ENCODE results near the gene TM2D3. TPM values are rescaled to one million over a fixed set of nuclear protein-coding genes. Genes with fewer than 3 reads are reported as not detected.
A peak's percentile ranks its signal among the peaks of the same experiment; 100 is the strongest.

Gene TM2D3
- total RNA-seq, 4 donors from 2014 or later = 35.5 to 50.5 (median 40.5) TPM

DNA sequence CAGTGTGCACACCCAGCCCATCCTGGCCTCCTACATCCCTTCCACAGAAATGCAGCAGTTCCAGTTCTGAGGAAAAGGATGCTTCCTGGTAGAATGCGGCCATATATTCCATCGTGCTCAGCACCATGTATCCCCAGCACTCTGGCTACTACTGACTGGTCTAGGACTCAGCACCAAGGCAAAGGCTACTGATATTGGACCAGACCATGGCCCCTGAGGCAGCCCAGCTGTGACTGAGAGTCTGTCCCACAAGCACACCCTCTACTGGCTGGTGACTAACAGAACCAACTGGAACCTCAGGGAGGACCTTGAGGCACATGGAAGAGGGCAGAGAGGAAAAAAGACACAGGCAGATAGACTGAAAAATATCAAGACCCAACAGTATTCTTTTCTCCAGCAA, 42.1 kb upstream of the TM2D3 start:
- peak; percentile 91 for DNase-seq (ENCODE audit: extremely low spot score)
- H3K36me3 ChIP-seq = peaks cover 22 to 93% (median 65%) of the 10 kb centered on the region in 4 donors
- WGBS = 93% methylated on average over 2 of the region's 2 CpGs
- no peaks in the 10 kb centered on the region for H3K9me3 ChIP-seq
- intact Hi-C loops (cut with DNase I) = no loop called here
- TF ChIP-seq POLR2AphosphoS5 (IDR thresholded peaks at IDR 0.05) (no peak), EP300 (IDR thresholded peaks at IDR 0.05) (no peak), POLR2A (IDR thresholded peaks at IDR 0.05; ENCODE audit: low read depth) (no peak)
- TF ChIP-seq, protein P1, sequence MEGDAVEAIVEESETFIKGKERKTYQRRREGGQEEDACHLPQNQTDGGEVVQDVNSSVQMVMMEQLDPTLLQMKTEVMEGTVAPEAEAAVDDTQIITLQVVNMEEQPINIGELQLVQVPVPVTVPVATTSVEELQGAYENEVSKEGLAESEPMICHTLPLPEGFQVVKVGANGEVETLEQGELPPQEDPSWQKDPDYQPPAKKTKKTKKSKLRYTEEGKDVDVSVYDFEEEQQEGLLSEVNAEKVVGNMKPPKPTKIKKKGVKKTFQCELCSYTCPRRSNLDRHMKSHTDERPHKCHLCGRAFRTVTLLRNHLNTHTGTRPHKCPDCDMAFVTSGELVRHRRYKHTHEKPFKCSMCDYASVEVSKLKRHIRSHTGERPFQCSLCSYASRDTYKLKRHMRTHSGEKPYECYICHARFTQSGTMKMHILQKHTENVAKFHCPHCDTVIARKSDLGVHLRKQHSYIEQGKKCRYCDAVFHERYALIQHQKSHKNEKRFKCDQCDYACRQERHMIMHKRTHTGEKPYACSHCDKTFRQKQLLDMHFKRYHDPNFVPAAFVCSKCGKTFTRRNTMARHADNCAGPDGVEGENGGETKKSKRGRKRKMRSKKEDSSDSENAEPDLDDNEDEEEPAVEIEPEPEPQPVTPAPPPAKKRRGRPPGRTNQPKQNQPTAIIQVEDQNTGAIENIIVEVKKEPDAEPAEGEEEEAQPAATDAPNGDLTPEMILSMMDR (IDR thresholded peaks at IDR 0.05) = no peak
- H3K4me1 ChIP-seq = no peaks in the 10 kb centered on the region
- no peak overlapping the region for H3K4me3 ChIP-seq
- H3K27ac ChIP-seq (replicated peaks in 1 of 4) = no peak overlapping the region
- H3K27me3 ChIP-seq = no peaks in the 10 kb centered on the region

- Histone ChIP-seq H3K4me3 (no peak overlapping the region), H3K9me3 (no peaks in the 10 kb centered on the region), H3K27me3 (no peaks in the 10 kb centered on the region), H3K36me3 (peaks cover 19 to 81% (median 52%) of the 10 kb centered on the region in 4 donors), H3K27ac (replicated peaks in 1 of 4) (no peak overlapping the region), H3K4me1 (no peaks in the 10 kb centered on the region)
- intact Hi-C loops (cut with DNase I) = no loop called here
- WGBS = 92% methylated on average over 4 of the region's 4 CpGs
- TF ChIP-seq, protein P1 (IDR thresholded peaks at IDR 0.05) = no peak
- TF ChIP-seq POLR2A (IDR thresholded peaks at IDR 0.05; ENCODE audit: low read depth) (no peak), EP300 (IDR thresholded peaks at IDR 0.05) (no peak), POLR2AphosphoS5 (IDR thresholded peaks at IDR 0.05) (no peak)
- DNase-seq (ENCODE audit: extremely low spot score) = peak; percentile 50
Observed at GRCh38 chr15:101692801-101693598, 40.8 kb upstream of the TM2D3 start.

DNA sequence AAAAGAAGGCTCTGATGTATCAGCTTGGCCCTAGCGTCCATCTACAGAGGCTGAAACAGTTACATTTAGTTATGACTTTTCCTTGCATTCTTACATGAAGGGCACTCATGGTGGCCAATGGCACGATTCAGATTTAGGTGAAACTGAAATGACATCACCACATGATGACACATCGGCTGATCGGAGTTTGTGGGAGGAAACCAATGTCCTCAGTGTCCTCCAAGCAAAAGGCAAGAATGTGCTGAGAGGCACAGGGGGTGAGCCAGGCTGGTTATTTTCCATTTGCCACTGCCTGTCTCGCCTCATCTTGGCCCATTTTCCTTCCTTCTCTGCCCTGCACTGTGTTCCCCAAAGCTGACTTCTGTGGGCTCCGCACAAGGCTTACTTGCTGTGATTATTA, 37.7 kb upstream of the TM2D3 start:
- Histone ChIP-seq H3K4me3 (no peak overlapping the region), H3K9me3 (no peaks in the 10 kb centered on the region), H3K27ac (replicated peaks in 1 of 4) (no peak overlapping the region), H3K4me1 (peaks cover 0 to 7% (median 0%) of the 10 kb centered on the region in 4 donors), H3K27me3 (no peaks in the 10 kb centered on the region), H3K36me3 (peaks cover 18 to 76% (median 27%) of the 10 kb centered on the region in 4 donors)
- intact Hi-C loops (cut with DNase I) = no loop called here
- WGBS = 94% methylated on average over 6 of the region's 6 CpGs
- TF ChIP-seq, protein P1 (IDR thresholded peaks at IDR 0.05) = no peak
- DNase-seq (ENCODE audit: extremely low spot score) = peak; percentile 66

DNA sequence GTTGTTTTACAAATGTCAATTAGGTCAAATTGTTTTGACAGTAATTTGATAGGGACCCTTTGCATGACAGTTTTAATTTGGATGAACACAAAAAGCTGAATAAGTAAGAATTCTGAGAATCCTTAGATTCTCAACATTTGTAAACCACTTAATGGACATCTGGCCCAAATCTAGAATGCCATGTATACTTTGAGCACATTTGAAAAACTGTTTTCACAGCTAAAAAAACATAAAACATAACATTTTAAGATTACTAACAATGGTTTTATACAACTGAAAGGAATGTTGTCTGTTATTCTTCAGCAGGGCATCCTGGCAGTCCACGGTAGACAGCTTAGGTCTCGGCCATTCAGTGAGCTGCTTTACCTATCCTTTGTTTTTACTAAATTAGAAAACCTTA, 34.5 kb upstream of the TM2D3 start:
- peaks cover 0 to 10% (median 0%) of the 10 kb centered on the region in 4 donors for H3K4me1 ChIP-seq
- no peak overlapping the region for H3K4me3 ChIP-seq
- H3K27ac ChIP-seq (replicated peaks in 1 of 4) = no peak overlapping the region
- H3K27me3 ChIP-seq = no peaks in the 10 kb centered on the region
- intact Hi-C loops (cut with DNase I) = no loop called here
- no peaks in the 10 kb centered on the region for H3K9me3 ChIP-seq
- WGBS = 90% methylated on average over 2 of the region's 2 CpGs
- H3K36me3 ChIP-seq = peaks cover 12 to 76% (median 29%) of the 10 kb centered on the region in 4 donors
- TF ChIP-seq POLR2AphosphoS5 (IDR thresholded peaks at IDR 0.05) (no peak), EP300 (IDR thresholded peaks at IDR 0.05) (no peak), POLR2A (IDR thresholded peaks at IDR 0.05; ENCODE audit: low read depth) (no peak)
- TF ChIP-seq, protein P1 (IDR thresholded peaks at IDR 0.05) = no peak
- DNase-seq (ENCODE audit: extremely low spot score) = no peak

Measured in esophagus muscularis mucosa (tissue), 4 donors.